ENCODE measurements around the gene NOTCH4.

- TF ChIP-seq CTCF (IDR thresholded peaks at IDR 0.05) (no peak), POLR2A (IDR thresholded peaks at IDR 0.05) (no peak)
Observed at GRCh38 chr6:32187009-32187709, 36.7 kb downstream of the NOTCH4 start.

All from adrenal gland (tissue), 5 donors.